NCI-H1105 treated with DMSO at 0.1 percent for 48 hours (cell line): ENCODE results near the gene NLRP14.
A peak's percentile ranks its signal among the peaks of the same experiment; 100 is the strongest.

ENCODE experiments used
- DNase-seq: peaks from one replicate; lab custom pipeline; 2025; lab: John Stamatoyannopoulos, UW

The NLRP14 gene, protein sequence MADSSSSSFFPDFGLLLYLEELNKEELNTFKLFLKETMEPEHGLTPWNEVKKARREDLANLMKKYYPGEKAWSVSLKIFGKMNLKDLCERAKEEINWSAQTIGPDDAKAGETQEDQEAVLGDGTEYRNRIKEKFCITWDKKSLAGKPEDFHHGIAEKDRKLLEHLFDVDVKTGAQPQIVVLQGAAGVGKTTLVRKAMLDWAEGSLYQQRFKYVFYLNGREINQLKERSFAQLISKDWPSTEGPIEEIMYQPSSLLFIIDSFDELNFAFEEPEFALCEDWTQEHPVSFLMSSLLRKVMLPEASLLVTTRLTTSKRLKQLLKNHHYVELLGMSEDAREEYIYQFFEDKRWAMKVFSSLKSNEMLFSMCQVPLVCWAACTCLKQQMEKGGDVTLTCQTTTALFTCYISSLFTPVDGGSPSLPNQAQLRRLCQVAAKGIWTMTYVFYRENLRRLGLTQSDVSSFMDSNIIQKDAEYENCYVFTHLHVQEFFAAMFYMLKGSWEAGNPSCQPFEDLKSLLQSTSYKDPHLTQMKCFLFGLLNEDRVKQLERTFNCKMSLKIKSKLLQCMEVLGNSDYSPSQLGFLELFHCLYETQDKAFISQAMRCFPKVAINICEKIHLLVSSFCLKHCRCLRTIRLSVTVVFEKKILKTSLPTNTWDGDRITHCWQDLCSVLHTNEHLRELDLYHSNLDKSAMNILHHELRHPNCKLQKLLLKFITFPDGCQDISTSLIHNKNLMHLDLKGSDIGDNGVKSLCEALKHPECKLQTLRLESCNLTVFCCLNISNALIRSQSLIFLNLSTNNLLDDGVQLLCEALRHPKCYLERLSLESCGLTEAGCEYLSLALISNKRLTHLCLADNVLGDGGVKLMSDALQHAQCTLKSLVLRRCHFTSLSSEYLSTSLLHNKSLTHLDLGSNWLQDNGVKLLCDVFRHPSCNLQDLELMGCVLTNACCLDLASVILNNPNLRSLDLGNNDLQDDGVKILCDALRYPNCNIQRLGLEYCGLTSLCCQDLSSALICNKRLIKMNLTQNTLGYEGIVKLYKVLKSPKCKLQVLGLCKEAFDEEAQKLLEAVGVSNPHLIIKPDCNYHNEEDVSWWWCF

DNA sequence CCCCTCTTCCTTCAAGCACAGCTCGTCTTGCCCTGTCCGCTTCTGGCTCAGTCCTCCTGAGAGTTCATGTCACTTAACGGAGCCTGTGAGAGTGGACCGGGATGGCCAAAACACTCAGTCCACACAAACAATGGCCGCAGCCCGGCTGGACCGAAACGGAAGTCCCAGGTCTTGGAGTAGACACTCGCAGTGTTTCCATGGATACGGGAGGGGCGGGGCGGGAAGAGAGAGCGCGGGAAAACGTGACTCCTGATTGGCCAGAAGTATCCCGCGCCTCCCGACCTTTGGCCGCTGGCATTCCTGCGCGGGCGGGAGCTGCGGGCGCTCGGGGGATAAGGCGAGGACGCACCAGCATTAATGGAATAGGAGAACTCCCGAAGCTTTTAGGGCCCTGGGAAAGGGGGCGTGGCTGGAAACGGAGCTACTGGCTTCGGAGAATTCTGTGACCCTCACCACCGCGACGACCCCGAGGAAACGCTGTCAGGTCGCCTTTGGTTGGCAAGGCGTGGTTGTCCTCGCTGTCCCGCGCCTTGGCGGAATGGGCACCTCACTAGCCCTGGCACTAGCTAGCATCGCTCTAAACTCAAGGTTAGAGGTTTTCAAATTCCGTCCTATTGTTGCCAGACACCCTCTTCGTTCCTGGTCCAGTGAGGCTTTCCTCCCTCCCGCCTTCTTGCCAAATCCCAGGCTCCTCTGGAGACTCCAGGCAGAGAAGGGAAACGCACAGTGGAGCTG, at the start of gene NLRP14, which contains the start of gene ZNF214:
NLRP14 (plus strand) TSS at position 297 of the 735 bp plus-strand sequence. CDS start 18,108 bp downstream, outside the sequence.
ZNF214 (minus strand) TSS at position 164 of the 735 bp plus-strand sequence. CDS start 17,511 bp downstream, outside the sequence.
- DNase-seq: peak; percentile 60

DNA sequence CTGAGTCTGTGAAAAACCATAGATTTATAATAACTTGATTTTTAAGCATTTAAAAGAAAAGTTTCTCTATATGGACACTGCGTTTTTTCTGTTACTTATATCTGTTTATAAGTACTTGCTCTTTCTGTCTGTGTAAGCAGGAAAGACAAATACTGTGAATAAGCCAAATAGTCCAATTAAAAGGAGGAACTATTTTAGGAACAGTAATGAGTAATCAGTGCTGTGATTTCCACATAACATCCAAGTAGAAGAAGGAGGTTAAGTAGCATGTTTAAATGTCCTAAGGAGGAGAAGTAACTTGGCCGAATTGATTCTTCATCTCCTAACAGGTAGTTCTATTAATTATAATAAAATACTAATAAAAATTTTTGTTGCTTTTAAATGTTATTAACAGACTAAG, 40.9 kb upstream of the NLRP14 start:
- DNase-seq: no peak

DNA sequence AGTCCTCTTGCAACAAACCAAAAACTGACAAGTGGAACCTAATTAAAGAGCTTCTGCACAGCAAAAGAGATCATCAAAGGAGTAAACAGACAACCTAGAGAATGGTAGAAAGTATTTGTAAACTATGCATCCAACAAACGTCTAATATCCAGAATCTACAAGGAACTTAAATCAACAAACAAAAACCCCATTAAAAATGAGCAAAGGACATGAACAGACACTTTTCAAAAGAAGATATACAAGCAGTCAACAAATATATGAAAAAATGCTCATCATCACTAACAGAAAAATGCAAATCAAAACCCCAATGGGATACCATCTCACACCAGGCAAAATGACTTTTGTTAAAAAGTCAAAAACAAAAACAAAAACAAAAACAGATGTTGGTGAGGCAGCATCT, 33.8 kb upstream of the NLRP14 start:
- no peak for DNase-seq

DNA sequence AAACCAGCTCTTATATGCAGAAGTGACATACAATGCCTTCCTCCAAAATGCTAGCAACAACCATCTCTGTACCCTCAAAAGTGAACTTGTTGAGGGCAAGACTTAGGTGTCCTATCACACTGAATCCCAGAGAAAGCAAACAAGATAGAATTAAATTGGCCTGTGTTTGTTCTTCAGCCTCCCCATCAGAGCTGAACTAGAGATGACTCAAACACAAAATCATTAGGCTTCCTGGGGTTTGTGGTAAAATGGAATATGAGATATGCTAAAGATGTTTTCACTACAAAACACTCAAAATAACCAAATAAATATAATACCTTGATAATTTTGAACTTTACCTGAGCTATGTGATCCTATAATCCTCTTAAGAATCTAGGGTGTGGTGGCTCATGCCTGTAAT, 31.8 kb upstream of the NLRP14 start:
- DNase-seq: no peak

DNA sequence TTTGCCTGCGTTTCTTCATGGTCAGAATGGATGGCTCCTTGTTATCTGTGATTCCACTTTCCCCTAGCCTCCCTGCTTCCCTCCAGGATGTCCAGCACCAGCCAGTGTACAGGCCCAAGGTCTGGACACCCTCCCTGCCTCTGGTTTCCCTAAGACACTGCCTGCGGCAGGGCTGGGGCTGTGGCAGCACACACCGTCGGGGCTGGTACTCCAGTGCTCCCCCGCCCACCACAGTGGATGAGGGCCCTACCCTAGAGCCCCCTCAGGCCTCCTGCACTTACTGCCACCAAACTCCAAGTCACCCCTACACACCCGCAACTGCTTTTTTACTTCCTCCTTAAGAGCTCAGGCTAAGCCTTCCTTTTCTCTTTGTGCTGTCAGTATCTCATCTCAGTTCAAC, 29.1 kb upstream of the NLRP14 start:
- no peak for DNase-seq

DNA sequence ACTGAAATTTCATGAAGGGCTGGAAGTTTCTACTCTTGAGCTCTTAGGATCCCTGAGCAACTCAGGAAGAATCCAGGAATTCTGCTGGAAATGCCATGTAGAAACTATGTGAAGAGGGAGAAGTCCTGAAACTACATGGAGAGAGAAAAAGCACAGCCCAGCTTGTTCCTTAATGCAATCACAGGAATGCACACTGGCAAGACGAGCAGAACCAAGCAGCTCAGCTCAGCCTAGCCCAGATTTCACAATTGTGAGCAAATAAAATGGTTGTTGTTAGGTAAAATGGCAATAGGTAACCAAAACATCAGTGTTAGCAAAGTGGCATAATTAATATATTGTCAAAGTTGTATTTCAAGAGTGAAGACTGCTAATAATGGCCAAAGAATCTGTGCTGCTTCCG, 28.3 kb upstream of the NLRP14 start:
- no peak for DNase-seq

DNA sequence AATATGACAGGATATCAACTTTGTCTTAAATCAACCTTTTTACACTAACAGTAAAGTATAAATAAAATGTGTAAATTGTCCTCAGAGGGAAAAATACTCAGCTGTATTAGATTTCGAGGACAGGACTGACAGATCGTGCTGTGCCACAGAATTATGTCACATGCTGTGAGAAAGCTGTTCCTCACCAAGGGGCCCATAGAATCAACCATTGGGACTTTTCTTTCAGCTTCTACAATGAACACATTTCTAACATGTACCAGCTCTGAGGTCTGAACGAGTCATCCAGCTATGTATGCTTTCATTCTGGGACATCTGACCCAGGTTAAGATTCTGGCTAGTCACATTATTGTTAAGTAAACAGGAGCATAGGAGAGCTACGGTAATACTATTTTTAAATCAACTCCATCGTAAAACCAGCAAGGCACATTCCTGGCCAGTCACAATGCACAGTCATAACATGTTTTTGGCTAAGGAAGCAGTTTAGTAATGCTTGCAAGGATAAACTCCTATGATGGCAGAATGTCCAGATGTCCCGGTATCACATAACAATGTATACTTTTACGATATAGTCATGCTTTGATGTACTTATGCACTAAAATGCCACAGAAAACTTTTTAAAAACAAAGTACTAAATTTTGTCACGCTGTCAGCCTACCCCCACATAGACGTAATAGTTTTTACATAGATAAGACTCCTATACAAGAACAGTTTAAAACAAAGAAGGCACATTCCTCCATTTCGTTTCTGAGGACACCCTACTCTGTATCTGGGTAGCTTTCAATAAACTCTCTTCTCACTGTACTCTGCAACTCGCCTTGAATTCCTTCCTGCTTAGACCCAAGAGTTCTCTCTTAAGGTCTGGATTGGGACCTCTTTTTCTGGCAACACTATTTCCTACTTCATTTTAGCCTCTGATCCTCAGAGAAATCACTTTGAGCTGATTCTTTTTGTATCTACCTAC, 27.5 kb upstream of the NLRP14 start:
- DNase-seq: no peak

DNA sequence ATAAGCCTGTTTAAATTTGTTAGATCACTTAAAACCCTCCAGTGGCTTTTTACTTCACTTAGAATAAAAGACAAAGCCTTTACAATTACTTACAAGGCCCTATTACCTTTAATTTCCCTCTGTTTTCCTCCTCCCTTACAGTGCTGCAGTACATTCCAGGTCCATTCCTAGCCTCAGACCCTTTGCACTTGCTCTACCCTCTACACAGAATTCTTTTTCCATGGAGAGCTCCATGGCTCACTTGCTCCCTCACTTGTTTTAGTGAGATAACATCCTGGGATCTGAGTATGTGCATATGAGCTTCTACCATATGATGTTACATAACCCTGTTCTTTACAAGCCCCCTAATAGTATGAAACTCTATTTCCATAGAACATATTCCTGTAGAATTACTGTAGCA, 24.6 kb upstream of the NLRP14 start:
- no peak for DNase-seq

DNA sequence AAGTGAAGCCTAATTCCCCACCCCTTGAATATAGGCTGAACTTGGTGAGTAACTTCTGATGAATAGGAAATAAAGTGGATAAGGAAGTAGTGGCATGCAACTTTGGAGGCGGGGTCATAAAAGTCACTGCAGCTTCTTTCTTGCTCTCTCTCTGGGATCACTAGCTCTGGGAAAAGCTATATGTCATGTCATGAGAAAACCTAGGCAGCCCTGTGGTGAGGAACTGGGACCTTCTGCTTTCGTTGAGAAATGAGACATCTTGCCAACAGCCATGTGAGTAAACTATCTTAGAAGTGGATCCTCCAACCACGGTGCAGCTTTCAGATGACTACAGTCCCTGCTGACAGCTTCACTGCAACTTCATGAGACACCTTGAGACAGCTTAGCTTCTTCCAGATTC, 15.8 kb upstream of the NLRP14 start:
- no peak for DNase-seq

DNA sequence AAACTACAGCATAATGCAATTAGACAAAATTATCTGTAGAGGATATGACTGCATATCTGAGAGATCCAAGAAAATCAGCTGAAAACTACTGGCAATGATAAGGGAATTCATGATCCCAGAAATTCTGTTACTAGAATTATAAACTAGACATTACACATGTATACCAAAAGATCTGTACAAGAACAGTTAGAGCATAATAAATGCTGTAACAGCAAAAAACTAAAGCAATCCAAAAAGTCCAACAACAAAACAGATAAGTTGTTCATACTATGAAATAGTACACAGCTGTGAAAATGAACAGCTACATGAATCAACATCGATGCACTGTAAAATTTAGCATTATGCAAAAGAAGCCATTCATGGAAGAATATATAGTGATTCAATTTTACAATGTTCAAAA, 6.2 kb upstream of the NLRP14 start:
- no peak for DNase-seq

DNA sequence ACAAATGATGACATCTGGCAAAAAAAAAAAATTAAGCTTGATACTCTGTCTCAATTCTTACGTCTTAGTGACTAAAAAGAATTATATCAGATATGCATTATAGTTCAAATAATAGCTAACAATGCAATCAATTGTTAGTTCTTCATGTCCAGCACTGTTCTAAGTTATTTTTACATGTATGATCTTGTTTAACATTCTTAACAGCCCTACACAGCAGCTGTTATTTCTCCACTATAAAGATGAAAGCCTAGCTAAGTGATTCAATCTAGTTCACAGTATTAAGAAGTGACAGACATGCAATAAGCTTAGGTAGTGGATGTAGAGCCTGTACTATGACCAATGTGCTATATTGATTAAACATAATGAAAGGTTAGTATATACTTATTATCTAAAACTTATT, 4.3 kb upstream of the NLRP14 start:
- DNase-seq: no peak

DNA sequence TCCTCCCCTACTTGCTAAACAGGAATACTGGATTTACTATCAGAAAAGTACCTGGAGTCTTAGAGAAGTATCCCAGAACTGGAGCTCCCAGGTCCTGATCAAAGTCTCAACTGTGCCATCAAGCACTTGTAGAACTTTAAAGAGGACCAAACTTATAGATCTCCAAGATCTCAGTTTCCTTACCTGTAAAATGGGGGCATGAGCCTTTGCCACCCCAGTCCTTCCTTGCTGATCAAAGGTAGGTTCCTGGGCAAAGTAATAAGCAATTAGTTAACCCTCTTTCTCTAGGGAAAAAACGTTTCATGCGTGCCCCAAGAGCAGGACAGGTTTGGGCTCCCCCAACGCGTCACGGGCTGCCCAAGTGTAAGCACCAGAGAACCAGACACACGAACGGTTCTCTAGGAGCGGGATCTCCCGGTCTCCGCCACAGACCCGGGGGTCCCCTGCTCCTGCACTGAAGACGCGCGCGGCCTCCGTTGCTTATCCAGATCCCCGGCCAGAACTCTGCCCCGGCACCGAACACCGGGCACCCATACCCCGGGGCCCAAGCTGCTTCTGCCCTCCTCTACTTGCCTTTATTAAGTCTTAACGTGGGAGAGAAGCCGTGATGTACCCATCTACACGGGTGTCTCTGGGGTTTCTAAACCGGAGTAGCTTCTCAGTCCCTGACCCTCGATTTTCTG, 638 bp upstream of the NLRP14 start:
- DNase-seq: no peak

DNA sequence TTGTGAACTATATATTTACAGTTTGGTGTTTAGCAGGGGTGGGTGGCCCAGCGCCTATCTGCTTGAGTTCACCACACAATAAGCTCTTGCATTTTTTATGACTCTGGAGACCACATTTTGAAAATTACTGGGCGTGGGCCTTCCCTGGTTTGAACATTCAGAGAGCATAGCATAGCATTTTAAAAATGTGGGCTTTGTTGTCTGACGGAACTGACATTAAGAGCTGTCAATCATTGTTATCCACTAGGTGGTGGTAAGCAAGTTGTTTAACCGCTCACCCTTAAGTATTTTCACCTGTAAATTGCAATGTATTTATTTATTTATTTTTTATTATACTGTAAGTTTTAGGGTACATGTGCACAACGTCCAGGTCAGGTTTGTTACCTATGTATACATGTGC, 1.0 kb downstream of the NLRP14 start:
- DNase-seq: no peak

DNA sequence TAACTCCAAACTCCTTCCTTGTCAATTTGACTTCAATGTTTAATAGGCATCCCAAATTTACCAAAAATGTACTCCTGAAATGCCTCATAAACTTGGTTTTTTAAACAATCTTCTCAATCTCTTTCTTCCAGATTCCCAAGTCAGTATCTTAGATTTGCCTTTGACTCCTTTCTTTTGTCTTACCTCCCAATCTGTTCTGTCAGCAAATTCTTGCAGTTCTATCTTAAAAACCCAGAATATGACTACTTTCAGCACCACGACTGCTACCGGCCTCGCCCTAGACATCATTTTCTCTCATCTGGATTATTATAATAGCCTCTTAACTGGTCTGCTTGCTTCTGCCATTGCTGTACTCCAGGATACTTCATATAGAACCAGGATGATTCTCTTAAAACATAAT, 7.9 kb downstream of the NLRP14 start:
- DNase-seq: no peak

DNA sequence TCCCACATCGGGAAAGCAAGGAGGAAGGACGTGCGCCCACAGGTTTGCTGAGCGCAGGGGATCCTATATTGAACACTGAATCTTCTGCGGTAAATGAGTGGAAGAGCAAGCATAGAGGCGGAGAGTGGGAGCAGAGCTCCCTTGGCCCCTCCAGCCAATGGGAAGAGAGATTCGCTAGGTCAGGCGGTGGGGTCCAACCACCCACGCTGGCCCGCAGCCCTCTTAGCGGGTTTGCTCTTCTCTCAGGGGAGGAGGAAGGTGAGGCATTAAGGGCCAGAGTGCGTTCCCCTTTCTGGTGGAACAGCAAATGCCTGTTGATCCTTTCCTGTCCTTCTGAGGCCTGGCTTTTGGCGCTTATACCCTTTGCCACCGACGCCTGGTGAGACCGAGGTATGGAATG, 10.6 kb downstream of the NLRP14 start:
- DNase-seq: no peak

DNA sequence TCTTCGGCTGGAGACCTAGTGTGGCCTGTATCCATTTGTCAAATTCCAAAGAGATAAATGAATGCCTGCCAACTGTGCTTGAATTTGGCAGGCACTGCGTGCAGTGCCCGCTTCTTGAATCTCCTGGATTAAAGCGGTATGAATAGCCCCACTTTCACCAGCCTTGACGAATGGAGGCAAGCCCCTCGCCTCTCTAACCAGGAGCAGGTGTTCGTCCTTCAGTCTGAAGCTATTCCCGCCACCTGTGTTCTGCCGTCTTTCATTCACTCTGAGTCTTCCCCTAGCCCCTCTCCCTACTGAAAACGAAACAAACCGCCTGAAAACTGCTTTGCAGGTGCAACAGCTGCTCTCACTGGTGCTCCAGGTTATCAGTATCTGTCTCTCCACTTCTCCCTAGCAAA, 11.2 kb downstream of the NLRP14 start:
- DNase-seq: peak; percentile 59

DNA sequence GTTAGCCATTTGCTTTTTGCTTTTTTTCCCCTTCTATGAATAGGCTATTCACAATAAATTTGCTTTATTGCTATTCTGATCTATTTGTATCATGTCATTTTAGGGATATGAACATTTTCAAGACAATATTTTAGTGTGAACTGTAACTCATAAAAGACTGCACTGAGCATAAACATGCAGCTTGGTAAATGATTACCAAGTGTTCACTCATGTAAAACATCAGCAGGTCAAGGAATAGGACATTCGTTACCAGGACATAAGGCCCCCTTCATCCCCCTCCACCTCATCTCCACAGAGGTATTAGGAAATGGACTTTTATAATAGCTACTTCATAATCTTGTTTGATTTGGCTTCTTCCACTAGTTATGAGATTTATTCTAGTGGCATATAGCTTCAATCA, 12.4 kb downstream of the NLRP14 start:
- DNase-seq: no peak

DNA sequence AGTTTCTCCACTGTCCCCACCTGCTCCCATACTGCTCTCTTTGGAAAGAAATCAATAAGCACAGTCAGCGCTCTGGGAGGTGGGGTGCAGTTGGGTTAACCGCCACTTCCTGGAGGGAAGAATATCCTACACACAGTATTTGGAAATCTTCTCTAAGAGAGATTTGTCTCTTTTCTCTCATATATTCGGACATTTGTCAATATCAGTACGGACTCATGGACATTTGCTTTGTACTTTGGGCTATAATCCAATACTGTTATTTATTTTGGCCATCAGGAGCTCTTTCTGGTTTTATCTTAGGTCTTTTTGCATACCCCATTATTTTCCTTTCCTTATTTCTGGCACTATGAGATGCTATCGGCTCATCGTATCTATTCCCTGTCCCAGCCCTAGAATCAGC, 13.7 kb downstream of the NLRP14 start:
- no peak for DNase-seq

DNA sequence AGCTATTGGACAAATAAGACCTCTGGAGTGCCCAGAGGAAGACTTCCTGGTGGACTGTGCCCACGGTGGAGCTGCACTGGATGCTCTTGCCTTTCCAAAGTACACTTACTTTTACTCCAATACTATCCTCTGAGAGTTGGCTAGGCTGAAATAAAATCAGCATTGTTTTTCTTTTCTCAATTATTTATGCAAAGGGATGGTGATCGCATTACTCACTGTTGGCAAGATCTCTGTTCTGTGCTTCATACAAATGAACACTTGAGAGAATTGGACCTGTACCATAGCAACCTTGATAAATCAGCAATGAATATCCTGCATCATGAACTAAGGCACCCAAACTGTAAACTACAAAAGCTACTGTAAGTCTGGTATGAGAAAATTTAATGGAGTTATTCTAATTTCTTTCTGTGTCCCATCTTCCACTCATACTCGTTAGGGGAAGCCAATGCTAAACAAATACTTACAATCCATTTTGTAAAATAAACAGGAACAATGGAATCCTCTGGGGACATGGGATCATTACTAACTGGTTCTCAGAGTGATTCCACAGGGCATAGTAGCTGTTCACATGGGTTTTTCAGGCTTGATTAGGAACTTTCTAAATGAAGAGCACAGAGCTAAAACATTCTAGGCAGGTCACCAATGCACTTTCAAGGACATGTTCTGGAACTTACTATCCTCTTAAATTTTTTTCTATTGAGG, 26.3 kb downstream of the NLRP14 start:
- DNase-seq: no peak

DNA sequence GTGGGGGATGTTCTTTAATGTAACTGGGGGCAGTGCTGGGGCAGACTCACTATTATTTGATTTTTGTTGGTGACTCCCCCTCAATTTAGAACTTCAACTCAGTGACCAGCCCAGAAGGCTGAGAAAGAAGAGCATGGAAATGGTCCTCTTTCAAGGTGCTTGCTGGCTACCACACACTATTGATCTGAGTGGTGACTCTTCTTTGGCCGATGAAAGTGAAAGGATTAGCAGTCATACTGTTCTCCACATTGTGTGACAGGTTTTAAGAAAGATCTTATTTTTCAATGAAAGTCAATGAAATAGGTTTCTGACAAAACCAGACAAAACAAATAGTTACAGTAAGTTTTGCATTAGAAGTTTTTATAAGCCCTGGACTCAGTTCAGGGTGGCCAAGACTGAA, 29.9 kb downstream of the NLRP14 start:
- no peak for DNase-seq
